Fibroblast of villous mesenchyme (primary cell): ENCODE measurements around the gene KIF1C. TPM values are rescaled to one million over a fixed set of nuclear protein-coding genes. Genes with fewer than 3 reads are reported as not detected.
"Not testable (repeated sequence)": the region's sequence is repeated elsewhere in the genome, so short reads cannot be mapped to it uniquely, and the experiment has no call there.

Experiments
- DNase-seq: peaks from one replicate; pipeline ENCODE4 v3.0.0-alpha.2; 2010; ENCODE audit warnings: low read depth
- H3K4me3 ChIP-seq: 2 replicates; pipeline ENCODE4 v1.5.1; 2011; ENCODE audit warnings: low read depth, mild to moderate bottlenecking, low read length
- CTCF ChIP-seq: IDR thresholded peaks from 2 replicates; pipeline ENCODE4 v1.5.1; 2012; ENCODE audit warnings: low read depth, mild to moderate bottlenecking, low read length; ENCODE audit not compliant: insufficient read depth
- small RNA-seq: library from RNA; depleted of rRNA; stranded (forward); fragments of <200 nt; gene quantifications from one replicate; pipeline ENCODE3, GENCODE V24; 2012
- total RNA-seq: library from RNA; depleted of rRNA; stranded (reverse); fragments of >200 nt; gene quantifications from 2 replicates; pipeline ENCODE4 v1.2.3, GENCODE V29; 2012

KIF1C gene
- total RNA-seq, 1 donor, result 56.6 TPM

GRCh38 chr17:5050278-5050677 is 52.5 kb downstream of the KIF1C start:
- no peak for TF ChIP-seq CTCF
- DNase-seq, result peak; percentile 93
- H3K4me3 ChIP-seq, result no peak overlapping the region

DNA sequence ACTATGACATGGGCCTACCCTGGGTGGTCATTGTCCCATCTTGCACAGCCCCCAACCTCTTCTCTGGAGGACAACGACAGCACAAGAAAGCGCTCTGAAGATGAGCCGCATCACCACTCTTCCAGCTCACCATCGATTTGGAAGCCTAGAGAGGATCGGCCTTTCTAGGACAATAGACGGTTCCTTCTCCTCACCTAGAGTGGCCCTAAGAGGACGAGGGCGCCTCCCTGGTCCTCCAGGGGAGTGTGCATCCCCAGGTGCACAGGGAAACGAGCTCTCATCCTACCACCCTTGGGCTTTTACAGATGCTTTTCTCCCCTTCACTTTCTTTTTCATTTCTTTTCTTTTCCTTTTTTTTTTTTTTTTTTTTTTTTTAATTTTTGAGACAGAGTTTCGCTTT is 57.8 kb downstream of the KIF1C start:
- DNase-seq, result no peak
- no peak for TF ChIP-seq CTCF
- H3K4me3 ChIP-seq, result no peak overlapping the region

GRCh38 chr17:5065227-5065744 is 67.5 kb downstream of the KIF1C start:
- H3K4me3 ChIP-seq, result no peak overlapping the region
- TF ChIP-seq CTCF, result no peak
- DNase-seq, result no peak

- no peak for DNase-seq
- TF ChIP-seq CTCF, result no peak
Measured at GRCh38 chr17:5068236-5068635, 70.5 kb downstream of the KIF1C start.

GRCh38 chr17:5069724-5070123 is 72.0 kb downstream of the KIF1C start:
- H3K4me3 ChIP-seq, result no peak overlapping the region
- TF ChIP-seq CTCF, result no peak
- DNase-seq, result no peak

More at GRCh38 chr17:5068236-5068635, 70.5 kb downstream of the KIF1C start:
- no peak overlapping the region for H3K4me3 ChIP-seq

- H3K4me3 ChIP-seq, result not testable (repeated sequence)
Measured at GRCh38 chr17:5075472-5075871, 77.7 kb downstream of the KIF1C start.

GRCh38 chr17:5077275-5077674 is 79.5 kb downstream of the KIF1C start:
- not testable (repeated sequence) for DNase-seq, H3K4me3 ChIP-seq

More at GRCh38 chr17:5075472-5075871, 77.7 kb downstream of the KIF1C start:
- not testable (repeated sequence) for DNase-seq

GRCh38 chr17:5077781-5078105 is 80.0 kb downstream of the KIF1C start:
- H3K4me3 ChIP-seq, result peak overlapping the region; percentile 79
- no peak for TF ChIP-seq CTCF
- no peak for DNase-seq

Small RNAs within 50 kb of the gene (small RNA-seq; reads per million reads assigned to genes)
- gene MIR6864 (not detected), gene MIR6865 (not detected)

Other genes starting within 250 kb of the KIF1C start
- gene TM4SF5, start 226.1 kb upstream of the KIF1C start, total RNA-seq, result not detected in 2 replicates
- gene VMO1, start 211.6 kb upstream of the KIF1C start, total RNA-seq, result 0.64 TPM in 1 of 2 replicates, not detected in the other
- gene GLTPD2, start 209.0 kb upstream of the KIF1C start, total RNA-seq, result not detected in 2 replicates
- 149 and 157 TPM in 2 replicates for gene PSMB6, start 201.8 kb upstream of the KIF1C start, total RNA-seq
- 11.7 and 13.9 TPM in 2 replicates for gene PLD2, start 190.8 kb upstream of the KIF1C start, total RNA-seq
- 21.6 and 38.0 TPM in 2 replicates for gene MINK1, start 164.6 kb upstream of the KIF1C start, total RNA-seq
- gene C17orf107, start 98.4 kb upstream of the KIF1C start, total RNA-seq, result 3.5 and 3.9 TPM in 2 replicates
- under 0.01 and 0.32 TPM in 2 replicates for gene CHRNE, start 94.9 kb upstream of the KIF1C start, total RNA-seq
- not detected in 2 replicates for gene GP1BA, start 65.7 kb upstream of the KIF1C start, total RNA-seq
- 51.8 and 64.7 TPM in 2 replicates for gene SLC25A11, start 57.9 kb upstream of the KIF1C start, total RNA-seq
- gene RNF167, start 57.7 kb upstream of the KIF1C start, total RNA-seq, result 26.4 and 34.5 TPM in 2 replicates
- gene PFN1, start 49.4 kb upstream of the KIF1C start, total RNA-seq, result 581 and 784 TPM in 2 replicates
- 2.6 and 7.4 TPM in 2 replicates for gene ENO3, start 46.8 kb upstream of the KIF1C start, total RNA-seq
- gene SPAG7, start 30.1 kb upstream of the KIF1C start, total RNA-seq, result 34.5 and 39.0 TPM in 2 replicates
- gene CAMTA2, start 10.3 kb upstream of the KIF1C start, total RNA-seq, result 15.1 TPM in 2 replicates
- gene INCA1, start 428 bp upstream of the KIF1C start, total RNA-seq, result 0.97 and 1.3 TPM in 2 replicates
- gene SLC52A1, start 37.5 kb downstream of the KIF1C start, total RNA-seq, result under 0.01 and 0.43 TPM in 2 replicates
- gene ZFP3, start 80.5 kb downstream of the KIF1C start, total RNA-seq, result 1.6 and 2.2 TPM in 2 replicates
- 4.5 and 5.2 TPM in 2 replicates for gene ZNF232, start 113.9 kb downstream of the KIF1C start, total RNA-seq
- gene USP6, start 118.1 kb downstream of the KIF1C start, total RNA-seq, result not detected in 2 replicates
- gene ZNF594, start 193.9 kb downstream of the KIF1C start, total RNA-seq, result 10.3 and 11.7 TPM in 2 replicates
- not detected in 2 replicates for gene SCIMP, start 236.9 kb downstream of the KIF1C start, total RNA-seq